NCI-H82 (cell line): ENCODE data around the gene PTPRT.
A peak's percentile ranks its signal among the peaks of the same experiment; 100 is the strongest.

Experiments used
- DNase-seq: peaks from one replicate; lab custom pipeline; 2025; lab: John Stamatoyannopoulos, UW

PTPRT gene

DNA sequence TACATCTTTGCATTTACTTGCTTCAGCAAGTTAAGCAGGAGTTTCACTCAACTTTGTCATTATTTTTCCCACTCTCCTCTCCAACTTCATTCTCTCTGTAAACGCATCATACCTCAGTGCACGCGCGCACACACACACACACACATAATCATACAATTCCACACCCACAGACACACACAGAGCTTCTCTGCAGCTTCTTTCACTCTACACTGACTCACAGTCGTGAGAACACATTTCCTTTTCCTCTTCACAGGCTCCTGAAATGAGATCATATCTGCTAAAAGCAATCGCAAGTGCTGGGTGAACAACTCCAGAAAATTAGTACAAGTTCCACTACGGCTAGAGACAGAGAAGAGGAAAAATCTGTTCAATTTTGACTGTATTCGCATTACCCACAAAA lies 215.4 kb downstream of the PTPRT start:
- no peak for DNase-seq

DNA sequence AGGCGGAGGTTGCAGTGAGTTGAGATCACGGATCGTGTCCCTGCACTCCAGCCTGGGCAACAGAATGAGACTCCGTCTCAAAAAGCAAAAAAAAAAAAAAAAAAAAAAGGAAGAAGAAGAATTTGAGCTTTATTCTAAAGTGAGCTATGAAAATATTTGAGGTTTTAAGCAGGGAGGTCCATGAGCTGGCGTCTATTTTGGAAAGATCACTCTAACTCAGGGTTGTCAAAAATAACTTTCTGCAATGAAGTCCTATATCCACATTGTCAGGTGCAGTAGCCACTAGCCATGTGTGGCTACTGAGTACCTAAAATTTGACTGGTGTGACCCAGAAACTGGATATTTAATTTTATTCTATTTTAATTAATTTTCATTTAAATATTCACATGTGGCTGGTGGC lies 217.1 kb downstream of the PTPRT start:
- no peak for DNase-seq

DNA sequence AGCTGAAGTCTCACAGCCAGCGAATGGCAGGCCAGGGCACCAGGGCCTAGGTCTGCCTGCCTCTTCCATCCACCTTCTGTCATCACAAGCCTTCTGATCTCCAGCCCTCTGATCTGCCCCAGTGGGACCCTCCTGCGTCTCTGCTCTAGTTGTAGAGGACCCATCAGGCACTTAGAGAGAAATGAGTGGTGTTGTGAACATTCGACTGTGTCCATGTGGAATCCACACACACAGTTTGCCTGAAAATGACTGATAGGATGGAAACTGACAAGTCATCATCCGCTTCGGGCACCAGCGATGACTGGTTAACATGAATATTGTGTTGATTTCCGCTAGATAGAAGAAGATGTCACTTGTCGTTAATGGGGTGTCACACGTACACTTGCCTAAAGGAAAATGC lies 221.0 kb downstream of the PTPRT start:
- no peak for DNase-seq

DNA sequence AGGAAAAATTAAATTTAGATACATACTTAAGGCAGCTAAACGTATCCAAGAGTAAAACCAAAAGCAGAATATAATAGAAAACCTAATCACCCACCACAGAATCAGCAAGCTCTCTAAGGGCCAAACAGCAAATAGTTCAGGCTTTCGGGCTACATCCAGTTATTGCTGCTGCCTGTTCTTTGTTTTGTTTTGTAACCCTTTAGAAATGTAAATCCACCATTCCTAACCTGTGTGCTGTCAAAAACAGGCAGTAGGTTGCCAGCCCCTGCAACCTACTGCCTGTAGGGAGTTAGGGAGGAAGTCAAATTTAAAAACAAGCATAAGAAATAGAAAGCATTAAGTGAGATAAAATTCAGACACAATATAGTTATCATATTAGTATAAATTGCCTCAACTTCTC lies 225.9 kb downstream of the PTPRT start:
- DNase-seq = no peak

DNA sequence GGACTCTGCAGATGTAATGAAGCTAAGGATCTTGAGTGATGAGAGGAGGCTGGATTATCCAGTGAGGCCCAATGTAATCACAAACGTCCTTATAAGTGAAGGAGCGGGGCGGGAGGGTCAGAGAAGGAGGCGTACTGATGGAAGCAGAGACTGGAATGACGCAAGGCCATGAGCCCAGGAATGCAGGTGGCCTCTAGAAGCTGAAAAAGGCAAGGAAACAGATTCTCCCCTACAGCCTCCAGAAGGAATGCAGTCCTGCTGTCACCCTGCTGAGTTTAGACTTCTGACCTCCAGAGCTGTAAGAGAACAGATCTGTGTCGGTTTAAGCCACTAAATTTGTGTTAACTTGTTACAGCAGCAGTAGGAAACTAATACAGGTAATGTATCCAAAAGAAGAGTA lies 227.9 kb downstream of the PTPRT start:
- DNase-seq = peak; percentile 39

DNA sequence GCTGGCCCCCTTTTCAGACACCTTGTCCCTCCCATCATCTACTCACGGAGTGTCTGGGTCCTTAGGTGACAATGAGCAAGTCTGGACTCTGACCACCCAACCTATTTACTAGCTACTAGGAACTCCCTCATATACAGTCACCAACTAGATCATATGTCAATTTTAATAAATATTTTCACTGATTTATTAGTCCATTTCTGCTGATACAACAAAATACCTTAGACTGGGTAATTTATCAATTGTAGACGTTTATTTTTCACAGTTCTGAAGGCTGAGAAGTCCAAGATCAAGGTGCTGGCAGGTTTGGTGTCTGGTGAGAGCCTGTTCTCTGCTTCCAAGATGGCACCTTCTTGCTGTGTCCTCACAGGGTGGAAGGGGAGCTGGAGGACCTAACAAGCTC lies 229.7 kb downstream of the PTPRT start:
- no peak for DNase-seq

DNA sequence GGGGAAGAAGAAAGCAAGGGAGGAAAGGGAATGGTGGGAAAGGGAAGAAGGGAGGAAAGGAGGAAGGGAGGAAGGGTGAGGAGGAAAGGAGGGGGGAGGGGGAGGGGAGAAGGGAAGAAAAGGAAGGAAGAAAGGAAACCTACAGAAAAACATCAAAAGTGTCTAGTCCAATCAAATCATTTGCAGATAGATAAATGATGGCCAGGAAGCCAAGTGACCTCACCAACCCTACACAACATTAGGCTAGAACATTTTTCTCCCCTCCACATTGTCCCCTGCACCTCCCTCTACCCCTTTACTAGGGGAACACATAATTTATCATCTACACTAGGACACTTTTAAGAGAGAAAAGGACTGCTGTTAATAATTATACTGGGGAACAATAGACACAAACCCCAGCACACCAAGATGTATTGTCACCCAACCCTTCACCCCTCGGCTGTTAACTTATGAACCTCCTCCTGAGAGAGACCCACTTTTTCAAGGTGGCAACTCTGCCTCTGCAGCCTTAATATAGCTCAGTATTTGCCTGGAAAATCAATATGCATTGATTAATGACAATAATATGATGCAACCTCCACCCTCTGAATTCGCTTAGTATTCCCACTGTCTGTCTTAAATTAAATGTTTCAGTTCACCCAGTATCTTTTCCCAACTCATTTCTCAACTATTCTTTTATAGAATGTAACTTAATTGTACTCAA lies 231.2 kb downstream of the PTPRT start:
- no peak for DNase-seq

DNA sequence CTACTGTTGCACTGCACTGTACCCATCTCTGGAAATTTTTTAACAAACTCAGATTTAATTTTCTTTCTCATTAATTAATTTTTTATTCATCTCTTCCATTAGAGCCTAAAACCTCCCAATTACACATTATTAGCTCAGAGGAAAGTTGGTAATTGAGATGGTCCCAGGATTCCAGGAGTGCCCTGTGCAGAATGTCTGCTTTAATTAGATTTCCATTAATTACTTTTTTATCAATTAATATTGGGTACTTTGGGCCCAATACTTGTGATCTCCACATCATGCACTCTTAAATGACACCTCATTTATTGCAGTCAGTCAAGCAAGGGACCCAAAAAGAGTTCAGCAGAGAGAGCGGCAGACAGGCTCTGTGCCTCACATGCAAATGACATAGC lies 232.0 kb downstream of the PTPRT start:
- DNase-seq = no peak

DNA sequence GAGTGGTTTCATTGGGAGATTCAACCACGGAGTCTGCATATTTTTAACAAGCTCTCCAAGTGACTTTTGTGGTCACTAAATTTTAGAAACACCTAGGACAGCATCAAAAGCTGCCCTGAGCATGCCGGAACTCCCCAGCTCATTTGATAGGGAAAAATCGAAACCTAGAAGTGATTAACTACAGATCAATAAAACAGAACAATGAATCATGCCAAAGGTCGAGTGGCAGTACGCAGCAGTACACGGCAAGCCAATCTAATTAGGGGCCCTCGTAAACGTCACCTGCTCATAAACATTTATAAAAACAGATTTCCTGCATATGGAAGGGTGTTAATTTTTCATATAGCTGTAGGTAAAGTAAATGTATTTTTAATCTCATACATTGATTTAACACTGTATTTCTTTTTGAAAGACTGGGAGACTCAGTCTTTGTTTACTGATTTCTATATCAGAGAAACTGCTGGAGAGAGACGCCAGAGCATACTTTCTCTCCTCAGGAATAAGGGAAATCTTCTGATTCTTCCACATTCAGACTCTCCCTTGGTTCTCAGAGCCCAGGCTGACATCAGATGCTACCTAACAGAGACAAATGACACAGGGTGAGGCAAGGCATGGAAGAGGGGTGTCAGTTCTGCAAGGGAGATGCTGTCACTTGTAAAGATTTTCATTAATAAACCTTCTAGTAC lies 232.5 kb downstream of the PTPRT start:
- peak; percentile 7 for DNase-seq

DNA sequence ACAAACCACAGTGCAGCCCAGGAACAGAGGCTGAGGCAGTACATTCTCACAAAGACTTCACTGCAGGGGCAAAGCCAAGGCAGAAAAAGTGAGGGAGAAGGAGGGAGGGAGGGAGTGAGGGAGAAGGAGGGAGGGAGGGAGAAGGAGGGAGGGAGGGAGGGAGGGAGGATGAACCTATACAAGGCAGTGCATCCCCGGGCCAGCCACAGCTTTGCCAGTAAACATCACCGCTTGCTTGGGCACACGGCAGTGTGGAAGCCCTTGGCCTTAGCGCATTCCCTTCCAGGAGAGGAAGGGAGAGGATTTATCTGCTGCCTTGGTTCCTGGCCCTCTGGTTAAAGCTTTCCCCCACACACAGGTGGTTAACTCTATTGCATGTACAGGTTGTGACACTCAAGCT lies 234.0 kb downstream of the PTPRT start:
- no peak for DNase-seq

DNA sequence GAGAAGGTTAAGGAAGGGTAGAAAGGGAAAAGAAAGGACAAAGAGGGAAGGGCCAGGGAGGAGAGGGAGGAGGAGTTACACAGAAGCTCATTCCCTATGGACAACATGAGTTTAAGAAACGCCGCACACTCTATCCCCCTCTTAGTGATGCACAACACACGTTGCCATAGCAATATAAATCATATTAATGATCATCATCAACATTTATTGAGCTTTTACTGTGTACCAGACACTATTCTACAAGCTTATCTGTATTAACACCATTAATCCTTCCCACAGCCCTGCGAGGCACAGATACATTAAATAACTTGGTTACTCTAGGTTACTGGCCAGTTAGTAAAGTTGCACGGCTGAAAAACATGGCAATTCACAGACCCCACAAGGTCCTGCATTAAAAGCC lies 234.8 kb downstream of the PTPRT start:
- DNase-seq = peak; percentile 28

DNA sequence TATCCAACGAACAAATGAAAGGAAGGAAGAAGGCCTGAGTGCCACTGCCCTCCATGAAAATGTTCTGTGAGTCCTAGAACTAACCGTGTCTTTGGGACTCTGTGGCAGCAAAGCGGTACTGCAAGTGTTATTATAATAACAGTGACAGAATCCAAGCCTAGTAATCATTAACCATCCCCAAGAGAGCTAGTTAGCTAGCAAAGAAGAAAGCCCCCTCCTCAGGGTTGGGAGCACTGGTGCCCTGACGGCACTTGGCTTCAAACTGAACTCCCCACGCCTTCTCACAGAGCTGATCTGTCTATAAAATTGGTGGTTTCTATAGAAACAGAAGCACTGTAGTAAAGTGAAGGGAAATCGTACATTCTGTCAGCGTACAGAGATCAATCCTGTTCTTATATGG lies 239.8 kb downstream of the PTPRT start:
- peak; percentile 9 for DNase-seq

DNA sequence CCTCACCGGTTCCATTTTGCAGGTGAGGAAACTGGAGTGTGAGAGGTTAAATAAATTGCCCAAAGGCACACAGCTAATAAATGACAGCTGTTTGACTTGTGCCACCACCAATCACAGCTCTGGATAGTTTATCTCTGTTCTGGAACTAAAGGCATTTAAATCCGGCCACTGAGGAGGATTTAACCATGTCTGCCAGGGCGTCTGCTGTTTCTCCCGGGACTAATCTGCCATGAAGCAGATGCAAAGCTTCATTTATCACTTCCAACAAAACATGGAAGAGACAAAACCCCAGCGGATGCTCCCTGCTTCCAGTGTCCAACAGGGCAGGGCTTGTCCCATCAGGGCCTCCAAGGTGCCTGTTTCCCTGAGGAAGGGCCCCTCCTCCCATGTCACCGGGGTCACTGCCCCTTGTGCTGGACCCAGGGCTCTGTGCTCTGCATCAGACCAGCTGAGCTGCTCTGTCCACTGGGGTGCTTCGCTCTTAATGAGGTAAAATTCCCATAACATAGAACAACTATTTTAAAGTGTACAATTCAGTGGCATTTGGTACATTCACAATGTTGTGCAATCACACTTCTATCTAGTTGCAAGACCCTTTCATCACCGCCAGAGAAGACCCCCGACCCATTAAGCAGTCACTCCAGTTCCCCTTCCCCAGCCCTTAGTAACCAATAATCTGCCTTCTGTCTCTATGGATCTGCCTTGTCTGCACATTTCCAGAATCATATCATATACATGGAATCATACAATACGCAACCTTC lies 244.3 kb downstream of the PTPRT start:
- DNase-seq = peak; percentile 97

DNA sequence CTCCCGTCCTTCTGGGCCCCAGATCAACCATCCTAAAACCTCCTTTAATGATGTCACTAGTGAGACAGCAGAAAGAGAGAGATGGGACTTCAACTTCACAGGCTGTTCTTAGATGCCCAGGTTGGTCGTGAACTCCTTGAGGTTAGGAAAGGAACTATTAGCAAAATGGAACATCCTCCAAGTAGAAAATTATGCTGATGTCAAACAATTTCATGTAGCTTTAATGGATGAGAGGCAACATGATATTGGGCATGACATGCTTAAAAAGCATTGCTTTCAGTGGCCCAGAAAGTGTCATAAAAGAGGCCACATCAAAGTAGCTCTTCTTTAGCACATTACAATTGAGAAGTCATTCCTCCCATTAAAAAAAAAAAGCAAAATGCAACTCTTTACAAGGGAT lies 248.1 kb downstream of the PTPRT start:
- DNase-seq = no peak

DNA sequence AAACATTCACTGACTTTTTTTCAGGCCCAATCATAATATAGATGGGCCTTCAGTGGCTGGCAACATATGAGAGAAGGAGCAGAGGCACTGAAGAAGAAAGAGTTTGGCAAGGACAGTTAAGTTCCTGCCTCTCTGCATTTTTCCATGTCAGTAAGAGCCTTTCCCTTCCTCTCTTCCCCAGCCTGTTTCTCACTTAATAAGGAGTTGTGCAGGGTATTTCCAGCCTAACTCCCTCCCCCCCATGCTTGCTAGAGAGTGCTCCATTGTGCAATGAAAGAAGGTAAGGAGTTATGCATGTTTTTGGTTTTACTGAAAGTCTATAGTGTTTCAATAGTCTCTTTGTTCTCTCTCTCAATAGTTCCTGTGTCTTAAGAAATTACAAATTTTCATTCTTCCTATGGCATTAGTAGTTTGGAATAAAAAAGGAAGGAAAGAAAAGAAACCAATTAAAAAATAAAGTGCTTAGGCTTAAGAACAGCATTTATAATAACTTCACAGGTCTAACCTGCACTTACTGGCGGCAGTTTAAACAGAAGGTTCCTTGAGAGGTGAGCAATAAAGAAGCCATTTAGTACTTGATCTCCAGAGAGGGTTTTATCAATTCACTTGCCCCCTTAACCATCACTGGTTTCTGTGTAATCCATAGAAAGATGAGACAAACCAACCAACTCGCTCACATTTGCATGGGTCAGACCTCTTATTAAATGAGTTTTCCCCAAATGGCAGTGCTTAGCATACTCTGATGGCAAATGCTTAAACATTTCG lies 251.1 kb downstream of the PTPRT start:
- no peak for DNase-seq

DNA sequence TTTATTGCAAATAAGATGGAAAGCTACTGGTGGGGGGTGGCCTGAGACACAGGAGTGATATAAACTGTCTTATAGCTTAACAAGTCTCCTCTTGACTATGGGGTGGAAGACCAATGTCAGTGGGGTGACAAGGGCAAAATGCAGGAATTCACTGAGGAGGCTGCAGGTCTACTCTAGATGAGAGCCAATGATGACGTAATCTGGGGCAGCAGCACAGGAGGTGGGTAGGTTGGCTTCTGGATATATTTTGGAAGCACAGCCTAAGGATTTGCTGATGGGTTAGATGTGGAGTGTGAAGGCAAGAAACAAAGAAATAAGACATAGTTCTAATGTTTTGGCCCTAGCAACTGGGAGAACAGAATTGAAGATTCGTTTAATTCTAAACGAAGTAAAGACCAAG lies 253.2 kb downstream of the PTPRT start:
- DNase-seq = no peak

DNA sequence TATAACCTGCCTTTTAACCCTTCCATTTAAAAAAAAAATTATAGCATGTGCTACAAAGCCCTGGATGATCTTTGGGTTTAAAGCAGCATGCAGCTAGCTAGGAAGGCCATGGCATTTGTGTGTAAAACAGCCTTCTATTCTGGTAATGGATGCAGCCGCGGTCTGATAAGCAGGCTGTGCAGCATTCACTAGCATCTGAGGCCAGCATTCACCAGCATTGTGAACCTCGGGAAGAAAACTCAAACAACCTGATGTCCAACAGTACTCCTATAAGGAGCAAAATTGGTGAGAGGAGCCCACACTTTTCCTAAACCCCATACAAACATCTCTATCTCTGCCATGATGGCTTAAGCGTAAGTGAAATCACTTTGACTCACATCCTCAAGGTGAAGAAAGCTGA lies 265.5 kb downstream of the PTPRT start:
- DNase-seq = no peak

DNA sequence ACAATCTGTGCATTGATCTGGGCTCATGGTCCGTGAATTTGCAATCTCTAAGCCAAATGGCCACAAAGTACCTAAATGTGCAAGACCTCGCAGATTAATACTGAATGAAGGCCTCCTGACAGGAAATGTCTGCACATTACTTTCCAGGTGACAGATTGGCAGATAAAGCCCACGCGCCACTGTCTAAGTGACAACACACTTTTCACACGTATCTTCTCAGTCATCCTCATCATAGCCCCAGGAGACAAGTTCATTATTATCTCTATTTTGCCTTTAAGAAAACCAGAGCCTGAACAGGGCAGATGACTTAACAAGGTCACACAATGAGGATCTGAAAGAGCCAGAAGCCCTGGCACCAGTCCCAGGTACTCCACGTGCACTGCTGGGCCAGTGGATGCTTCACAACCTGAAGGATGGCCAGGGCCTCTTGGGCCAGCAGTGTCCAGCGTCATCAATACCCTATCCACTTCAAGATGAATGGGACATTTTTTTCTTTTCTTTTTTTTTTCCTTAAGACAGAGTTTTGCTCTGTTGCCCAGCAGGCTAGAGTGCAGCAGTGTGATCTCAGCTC lies 266.3 kb downstream of the PTPRT start:
- no peak for DNase-seq

DNA sequence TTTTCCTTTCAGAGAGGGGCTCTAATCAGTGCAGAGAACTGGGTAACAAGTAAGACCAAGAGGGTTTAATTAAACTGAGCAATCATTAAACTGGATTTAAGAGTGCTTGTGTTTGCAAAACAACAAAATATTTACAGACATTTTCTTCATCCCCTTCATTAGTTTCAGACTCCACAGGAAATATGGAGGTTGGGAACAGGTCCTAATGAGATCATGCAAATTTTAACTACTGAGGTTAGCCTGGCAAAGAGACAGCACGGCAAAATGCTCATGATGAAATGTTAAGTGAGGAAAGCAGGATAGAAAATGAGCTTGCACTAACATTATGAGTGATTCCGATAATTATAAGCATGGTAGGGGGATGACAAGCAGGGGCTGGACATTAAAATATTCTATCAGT lies 268.9 kb downstream of the PTPRT start:
- no peak for DNase-seq

DNA sequence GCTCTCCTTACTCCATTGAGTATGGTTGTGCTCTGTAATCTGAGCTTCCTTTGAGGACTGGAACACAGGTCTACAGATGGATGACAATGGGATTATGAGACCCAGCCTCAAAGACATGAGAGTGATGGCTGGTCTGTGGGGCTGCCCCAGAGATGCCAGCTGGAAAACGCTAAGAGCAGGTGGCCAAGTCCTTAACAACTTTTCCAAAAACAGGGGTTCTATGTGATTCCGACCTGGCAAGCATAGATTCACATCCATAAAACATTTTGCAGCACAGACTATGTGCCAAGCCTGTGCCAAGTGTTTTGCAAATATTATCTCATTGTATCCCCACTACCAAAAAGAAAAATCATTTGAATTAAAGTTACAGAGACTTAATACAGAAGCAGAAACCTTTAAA lies 270.4 kb downstream of the PTPRT start:
- peak; percentile 13 for DNase-seq

DNA sequence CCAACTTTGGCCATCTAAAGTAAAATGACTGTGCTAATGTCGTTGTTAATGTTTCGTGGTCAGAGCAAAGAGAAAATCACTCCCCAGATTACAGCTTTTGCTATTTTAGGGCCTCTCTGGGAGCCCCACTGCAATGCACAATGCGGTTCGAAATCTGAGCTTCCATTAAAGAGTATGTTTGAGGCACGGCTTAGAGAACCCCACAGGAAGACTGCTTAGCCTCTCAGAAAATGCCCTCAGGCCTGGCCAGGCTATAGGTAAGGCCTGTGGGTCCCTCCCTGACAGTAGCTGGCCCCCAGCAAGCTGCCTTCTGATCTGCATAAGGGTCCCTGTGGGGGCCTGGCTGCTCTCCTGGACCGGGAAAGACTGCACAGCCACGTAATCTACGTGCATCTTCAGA lies 274.6 kb downstream of the PTPRT start:
- DNase-seq = no peak

DNA sequence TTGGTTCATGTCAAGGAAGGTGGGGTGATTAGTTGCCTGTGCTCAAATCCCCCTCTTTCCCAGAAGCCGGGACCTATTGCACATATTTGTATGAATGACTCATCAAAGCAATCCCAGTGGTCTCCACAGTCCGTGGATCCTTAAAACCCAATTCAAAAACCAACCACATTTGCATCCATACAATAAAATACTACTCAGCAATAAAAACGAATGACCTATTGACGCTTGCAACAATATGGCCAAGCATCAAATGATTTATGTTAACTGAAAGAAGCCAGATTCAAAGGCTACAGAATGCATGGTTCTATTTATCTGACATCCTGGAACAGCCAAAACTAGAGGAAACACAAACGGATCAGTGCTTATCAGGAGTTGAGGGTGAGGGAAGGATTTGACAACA lies 275.4 kb downstream of the PTPRT start:
- no peak for DNase-seq
